HCT116 (cell line): ENCODE results near the gene RAB26. TPM values are rescaled to one million over a fixed set of nuclear protein-coding genes. Genes with fewer than 3 reads are reported as not detected.

Source experiments
- ATAC-seq: fragments of 200-7000 bp; cut with Tn5 transposase; 2 replicates; pipeline ENCODE4 v1.9.1; 2020; ENCODE audit warnings: mild to moderate bottlenecking, moderate library complexity
- BruUV-seq: library from RNA; stranded (reverse); fragments of 400-500 nt; replicated peaks from 2 replicates; lab custom pipeline; 2021; lab: Mats Ljungman, UMichigan
- CTCF ChIA-PET: fragments of 300-600 bp; sonication (Branson Sonifier 250); formaldehyde crosslinking; loops from one replicate; lab custom pipeline; 2021; ENCODE audit warnings: antibody characterized with exemption; lab: Charles Lee
- POLR2A ChIA-PET: fragments of 300-600, 350-600 bp; sonication (Branson Sonifier 250); formaldehyde crosslinking; loops from one replicate; lab custom pipeline; 2021; ENCODE audit warnings: antibody characterized with exemption; lab: Charles Lee
- RAD21 ChIA-PET, 2 experiments: fragments of 300-600 bp; sonication (Branson Sonifier 250); formaldehyde crosslinking; loops; one replicate each; lab custom pipeline; 2023; ENCODE audit warnings: low total read pairs in 2 of 2; ENCODE audit not compliant: uncharacterized antibody in 2 of 2, unreplicated experiment in 2 of 2, low non-redundant PET in 1 of 2; lab: Charles Lee
- DNase-seq: peaks from one replicate; pipeline ENCODE4 v3.0.0-alpha.2; 2010; ENCODE audit warnings: low read depth, low spot score
- H2AFZ ChIP-seq: fragments of 200-600 bp; shearing (Covaris generic), sonication (generic); 2 replicates; pipeline ENCODE4 v1.6.1; 2017; ENCODE audit warnings: low read depth, mixed run types, mixed read lengths, antibody characterized with exemption, low read length; ENCODE audit not compliant: poor library complexity, severe bottlenecking
- H3K27ac ChIP-seq: 2 replicates; pipeline ENCODE4 v1.5.1; 2012; ENCODE audit warnings: low read depth, low read length
- H3K27me3 ChIP-seq: fragments of 200-600 bp; sonication (generic); 2 replicates; pipeline ENCODE4 v1.6.1; 2016; ENCODE audit warnings: mixed run types, low read length, mixed read lengths; ENCODE audit not compliant: insufficient read depth
- H3K36me3 ChIP-seq, 2 experiments: fragments of 200-500 bp in 1 of 2; fragments of 200-600 bp in 1 of 2; sonication (Bioruptor generic) in 1 of 2; sonication (generic) in 1 of 2; 2 replicates each; pipeline versions ENCODE4 v1.5.1 to v1.6.1; 2014 to 2016; ENCODE audit warnings: low read length in 2 of 2, inconsistent platforms in 1 of 2, mixed read lengths in 1 of 2, mixed run types in 1 of 2; ENCODE audit not compliant: insufficient read depth in 2 of 2, control insufficient read depth in 1 of 2
- H3K4me1 ChIP-seq, 2 experiments: fragments of 200-600 bp in 1 of 2; sonication (generic) in 1 of 2; 2 replicates each; pipeline versions ENCODE4 v1.5.1 to v1.6.1; 2012 to 2017; ENCODE audit warnings: low read length in 2 of 2, inconsistent platforms in 1 of 2, mild to moderate bottlenecking in 1 of 2, mixed read lengths in 1 of 2, mixed run types in 1 of 2, moderate library complexity in 1 of 2; ENCODE audit not compliant: insufficient read depth in 2 of 2, control insufficient read depth in 1 of 2
- H3K4me2 ChIP-seq: fragments of 200-600 bp; sonication (generic); 2 replicates; pipeline ENCODE4 v1.6.1; 2017; ENCODE audit warnings: mixed run types, low read length, mixed read lengths
- H3K4me3 ChIP-seq, 2 experiments: fragments of 200-600 bp in 1 of 2; sonication (generic) in 1 of 2; replicated peaks in 1 of 2; 2 replicates each; pipeline ENCODE4 v1.5.1; 2011 to 2016; ENCODE audit warnings: low read length in 2 of 2, control low read depth in 1 of 2, low read depth in 1 of 2, mild to moderate bottlenecking in 1 of 2, mixed read lengths in 1 of 2, mixed run types in 1 of 2
- H3K79me2 ChIP-seq: fragments of 200-600 bp; sonication (generic); 2 replicates; pipeline ENCODE4 v1.6.1; 2017; ENCODE audit warnings: mild to moderate bottlenecking, mixed run types, low read length, moderate library complexity, mixed read lengths; ENCODE audit not compliant: insufficient read depth
- H3K9ac ChIP-seq: fragments of 200-600 bp; sonication (generic); 2 replicates; pipeline ENCODE4 v1.6.1; 2016; ENCODE audit warnings: low read length, mixed read lengths
- H3K9me2 ChIP-seq: fragments of 200-600 bp; sonication (generic), shearing (Covaris generic); 2 replicates; pipeline ENCODE4 v1.6.1; 2017; ENCODE audit warnings: mixed run types, mild to moderate bottlenecking, moderate library complexity; ENCODE audit not compliant: insufficient read depth
- H3K9me3 ChIP-seq, 2 experiments: fragments of 200-500 bp in 1 of 2; fragments of 200-600 bp in 1 of 2; sonication (Bioruptor generic) in 1 of 2; sonication (generic) in 1 of 2; 2 replicates each; pipeline ENCODE4 v1.6.1; 2014 to 2017; ENCODE audit warnings: low read length in 2 of 2, mixed read lengths in 2 of 2, inconsistent platforms in 1 of 2, low read depth in 1 of 2, mild to moderate bottlenecking in 1 of 2, mixed run types in 1 of 2, moderate library complexity in 1 of 2; ENCODE audit not compliant: control insufficient read depth in 1 of 2, insufficient read depth in 1 of 2
- H4K20me1 ChIP-seq: fragments of 200-600 bp; sonication (generic), shearing (Covaris generic); 2 replicates; pipeline ENCODE4 v1.6.1; 2017; ENCODE audit warnings: mixed run types, mild to moderate bottlenecking, moderate library complexity; ENCODE audit not compliant: insufficient read depth
- CBX3 ChIP-seq: IDR thresholded peaks from 2 replicates; pipeline ENCODE4 v1.6.1; 2012; ENCODE audit warnings: low read depth
- CEBPB ChIP-seq: IDR thresholded peaks from 2 replicates; pipeline ENCODE4 v1.6.1; 2012; ENCODE audit warnings: low read depth
- CTCF ChIP-seq, 3 experiments: fragments of 200-600 bp in 1 of 3; sonication (generic) in 1 of 3; IDR thresholded peaks in 2 of 3; conservative IDR thresholded peaks in 1 of 3; 2 replicates each; pipeline ENCODE4 v1.5.1; 2012 to 2017; ENCODE audit warnings: low read depth in 2 of 3, low read length in 2 of 3, antibody characterized with exemption in 1 of 3, borderline replicate concordance in 1 of 3, control low read depth in 1 of 3, mild to moderate bottlenecking in 1 of 3, mixed read lengths in 1 of 3, mixed run types in 1 of 3, moderate library complexity in 1 of 3; ENCODE audit not compliant: insufficient read depth in 1 of 3
- ELF1 ChIP-seq: IDR thresholded peaks from 2 replicates; pipeline ENCODE4 v1.6.1; 2012; ENCODE audit warnings: low read depth, borderline replicate concordance
- EZH2 ChIP-seq: fragments of 200-600 bp; sonication (generic); IDR thresholded peaks from 2 replicates; pipeline ENCODE4 v1.6.1; 2017; ENCODE audit warnings: antibody characterized with exemption, mixed run types
- FOSL1 ChIP-seq: IDR thresholded peaks from 2 replicates; pipeline ENCODE4 v1.6.1; 2012; ENCODE audit warnings: low read depth
- MAX ChIP-seq: IDR thresholded peaks from 2 replicates; pipeline ENCODE4 v1.6.1; 2012
- POLR2A ChIP-seq: IDR thresholded peaks from 2 replicates; pipeline ENCODE4 v1.7.0; 2011; ENCODE audit warnings: borderline replicate concordance; ENCODE audit not compliant: insufficient read depth, insufficient read length; ENCODE audit errors: extremely low read depth
- POLR2AphosphoS5 ChIP-seq: IDR thresholded peaks from 2 replicates; pipeline ENCODE4 v1.6.1; 2011; ENCODE audit warnings: mild to moderate bottlenecking, low read depth, low read length, moderate library complexity
- RAD21 ChIP-seq: IDR thresholded peaks from 2 replicates; pipeline ENCODE4 v1.6.1; 2012; ENCODE audit warnings: low read depth, mild to moderate bottlenecking
- REST ChIP-seq: IDR thresholded peaks from 2 replicates; pipeline ENCODE4 v1.6.1; 2012; ENCODE audit warnings: low read depth
- SIN3A ChIP-seq: IDR thresholded peaks from 2 replicates; pipeline ENCODE4 v1.6.1; 2012; ENCODE audit warnings: low read depth
- SP1 ChIP-seq: IDR thresholded peaks from 2 replicates; pipeline ENCODE4 v1.6.1; 2012; ENCODE audit warnings: low read depth
- SRF ChIP-seq: IDR thresholded peaks from 2 replicates; pipeline ENCODE4 v1.6.1; 2012; ENCODE audit warnings: low read depth
- TCF7L2 ChIP-seq: IDR thresholded peaks from 2 replicates; pipeline ENCODE4 v1.7.0; 2011; ENCODE audit warnings: borderline replicate concordance, inconsistent platforms; ENCODE audit not compliant: insufficient read depth, insufficient read length; ENCODE audit errors: extremely low read depth
- YY1 ChIP-seq: IDR thresholded peaks from 2 replicates; pipeline ENCODE4 v1.6.1; 2011; ENCODE audit warnings: low read length, low read depth, moderate library complexity, mild to moderate bottlenecking; ENCODE audit not compliant: insufficient replicate concordance; ENCODE audit errors: extremely low read depth
- ZFX ChIP-seq: fragments of 450-650 bp; IDR thresholded peaks from 2 replicates; pipeline ENCODE4 v1.6.1; 2017
- intact Hi-C: fragments of 100-400 bp; cut with micrococcal nuclease; formaldehyde crosslinking; loops from 2 replicates; pipeline ENCODE4 v1.10.0; 2022
- total RNA-seq: library from RNA; stranded (reverse); gene quantifications from one replicate; pipeline ENCODE4 v1.2.1, GENCODE V29; 2021; ENCODE audit not compliant: unreplicated experiment
- TF ChIP-seq, protein P1 (sequence below): IDR thresholded peaks from 2 replicates; pipeline ENCODE4 v1.6.1; 2011; ENCODE audit warnings: mild to moderate bottlenecking, low read length, moderate library complexity; ENCODE audit not compliant: insufficient replicate concordance; ENCODE audit errors: extremely low read depth

Gene RAB26
- total RNA-seq, 1 experiment from 2014 or later: 44.9 TPM

DNA sequence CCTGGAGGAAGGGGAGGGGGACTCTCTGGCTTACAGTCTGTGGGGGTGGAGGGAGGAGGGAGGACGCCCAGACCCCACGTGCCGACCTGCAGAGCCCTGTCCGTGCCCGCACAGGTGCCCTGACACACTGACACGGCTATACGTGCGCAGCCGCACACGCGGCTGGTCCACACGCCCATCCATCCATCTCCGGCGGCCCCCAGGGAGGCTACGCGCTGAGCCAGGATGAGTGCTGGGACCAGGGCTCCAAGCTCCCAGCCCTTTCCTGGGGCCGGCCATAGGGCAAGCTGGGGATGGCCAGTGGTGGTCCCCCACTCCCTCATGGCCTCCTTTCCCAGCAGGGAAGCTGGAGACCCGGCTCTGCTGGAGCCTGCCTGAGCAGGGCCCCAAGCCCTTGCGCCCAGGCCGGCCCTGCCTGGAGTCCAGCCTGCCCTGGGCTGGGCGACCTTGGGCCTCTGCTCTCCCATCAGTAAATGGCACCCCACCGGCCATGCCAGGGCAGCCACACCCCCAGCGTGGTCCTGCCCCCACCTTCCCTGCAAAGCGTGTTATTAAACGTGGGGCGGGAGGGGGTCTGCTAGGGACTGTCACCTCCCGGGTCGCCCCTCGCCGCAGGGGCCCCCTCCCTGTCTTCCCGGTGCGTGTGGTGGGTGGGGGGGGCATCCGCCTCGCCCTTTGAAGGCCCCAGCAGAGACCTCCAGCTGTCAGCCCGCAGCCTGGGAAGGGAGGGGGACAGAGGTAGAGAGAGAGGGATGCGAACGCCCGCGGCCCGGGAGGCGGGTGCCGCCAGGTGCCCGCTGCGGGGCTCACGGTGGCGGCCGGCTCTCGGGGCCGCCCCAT lies 47.1 kb downstream of the RAB26 start:
- no TSS peak for BruUV-seq
- no peaks in the 10 kb centered on the region for H4K20me1 ChIP-seq
- H3K4me2 ChIP-seq: peak overlapping the region; percentile 88
- no peaks in the 10 kb centered on the region for H3K9me2 ChIP-seq
- no peaks in the 10 kb centered on the region for H3K36me3 ChIP-seq
- H3K4me3 ChIP-seq: peak overlapping the region; percentile 41 to 58
- RAD21 ChIA-PET: interaction anchor here (0.6 to 1.6 kb wide), 6 partner anchors 19 to 306 kb away, joined by 3 to 6 read pairs (median 4); partner anchors contain the start of genes ECI1 (in 1 of the 2) and PGP (in 1 of the 2)
- H3K27ac ChIP-seq: no peak overlapping the region; the same call in 1 of the 2 replicates
- H3K27me3 ChIP-seq: no peaks in the 10 kb centered on the region
- H3K9ac ChIP-seq: peak overlapping the region; percentile 41
- no peak for DNase-seq
- H3K79me2 ChIP-seq: no peaks in the 10 kb centered on the region
- H2AFZ ChIP-seq: no peak overlapping the region
- CTCF ChIA-PET: interaction anchor here (0.5 to 3.5 kb wide), 9 partner anchors 9 to 461 kb away, joined by 3 to 24 read pairs (median 4); partner anchors contain the start of genes ECI1, MLST8, PGP and TBC1D24
- intact Hi-C loops: loop anchor here (2.0 to 10.0 kb wide), 2 partner anchors 55 to 309 kb away; partner anchors contain the start of gene ECI1
- ATAC-seq: peak; percentile 26
- no peaks in the 10 kb centered on the region for H3K9me3 ChIP-seq
- POLR2A ChIA-PET: interaction anchor here (1.0 to 1.6 kb wide), 4 partner anchors 28 to 56 kb away, joined by 4 to 11 read pairs (median 6); partner anchors contain the start of genes E4F1, ECI1 and TRAF7
- H3K4me1 ChIP-seq: peaks cover 5 to 19% of the 10 kb centered on the region in 2 experiments
- no peak for TF ChIP-seq ELF1
- no peak for TF ChIP-seq ZFX
- no peak for TF ChIP-seq POLR2AphosphoS5
- TF ChIP-seq SIN3A: no peak
- no peak for TF ChIP-seq SRF
- no peak for TF ChIP-seq CBX3
- no peak for TF ChIP-seq RAD21
- no peak for TF ChIP-seq MAX
- TF ChIP-seq FOSL1: no peak
- no peak for TF ChIP-seq CTCF (IDR thresholded peaks at IDR 0.05 in 2 of 3, conservative IDR thresholded peaks at IDR 0.05 in 1 of 3; ENCODE audit: borderline replicate concordance in 1 of 3, insufficient read depth in 1 of 3, low read depth in 2 of 3, low read length in 2 of 3)
- TF ChIP-seq POLR2A: no peak
- TF ChIP-seq TCF7L2: no peak
- TF ChIP-seq CEBPB: no peak
- no peak for TF ChIP-seq EZH2
- TF ChIP-seq YY1: no peak
- TF ChIP-seq, protein P1, sequence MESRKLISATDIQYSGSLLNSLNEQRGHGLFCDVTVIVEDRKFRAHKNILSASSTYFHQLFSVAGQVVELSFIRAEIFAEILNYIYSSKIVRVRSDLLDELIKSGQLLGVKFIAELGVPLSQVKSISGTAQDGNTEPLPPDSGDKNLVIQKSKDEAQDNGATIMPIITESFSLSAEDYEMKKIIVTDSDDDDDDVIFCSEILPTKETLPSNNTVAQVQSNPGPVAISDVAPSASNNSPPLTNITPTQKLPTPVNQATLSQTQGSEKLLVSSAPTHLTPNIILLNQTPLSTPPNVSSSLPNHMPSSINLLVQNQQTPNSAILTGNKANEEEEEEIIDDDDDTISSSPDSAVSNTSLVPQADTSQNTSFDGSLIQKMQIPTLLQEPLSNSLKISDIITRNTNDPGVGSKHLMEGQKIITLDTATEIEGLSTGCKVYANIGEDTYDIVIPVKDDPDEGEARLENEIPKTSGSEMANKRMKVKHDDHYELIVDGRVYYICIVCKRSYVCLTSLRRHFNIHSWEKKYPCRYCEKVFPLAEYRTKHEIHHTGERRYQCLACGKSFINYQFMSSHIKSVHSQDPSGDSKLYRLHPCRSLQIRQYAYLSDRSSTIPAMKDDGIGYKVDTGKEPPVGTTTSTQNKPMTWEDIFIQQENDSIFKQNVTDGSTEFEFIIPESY: no peak
- no peak for TF ChIP-seq REST
- no peak for TF ChIP-seq SP1
